GM23338 (cell line): ENCODE results near the gene MCUR1. TPM values are rescaled to one million over a fixed set of nuclear protein-coding genes. Genes with fewer than 3 reads are reported as not detected.

Source experiments
- ATAC-seq: fragments of 200-7000 bp; cut with Tn5 transposase; 3 replicates; pipeline ENCODE4 v1.9.1; 2020
- DNase-seq: peaks from one replicate; pipeline ENCODE4 v3.0.0-alpha.2; 2015; ENCODE audit warnings: low spot score
- H2AFZ ChIP-seq: fragments of 200-600 bp; sonication (generic); 2 replicates; pipeline ENCODE4 v1.8.0; 2016; ENCODE audit warnings: antibody characterized with exemption, mild to moderate bottlenecking, moderate library complexity
- H3F3A ChIP-seq: fragments of 200-600 bp; sonication (generic); replicated peaks from 2 replicates; pipeline ENCODE4 v1.8.0; 2017; ENCODE audit warnings: antibody characterized with exemption, mixed run types, low read depth
- H3K27ac ChIP-seq: fragments of 200-600 bp; sonication (generic); 2 replicates; pipeline ENCODE4 v1.6.1; 2016; ENCODE audit warnings: low read depth
- H3K27me3 ChIP-seq: fragments of 200-600 bp; sonication (generic); 2 replicates; pipeline ENCODE4 v1.8.0; 2016; ENCODE audit warnings: mild to moderate bottlenecking, mixed run types, moderate library complexity; ENCODE audit not compliant: insufficient read depth
- H3K36me3 ChIP-seq: fragments of 200-600 bp; sonication (generic); 2 replicates; pipeline ENCODE4 v1.8.0; 2016; ENCODE audit warnings: mild to moderate bottlenecking; ENCODE audit not compliant: insufficient read depth
- H3K4me1 ChIP-seq: fragments of 200-600 bp; sonication (generic); 2 replicates; pipeline ENCODE4 v1.8.0; 2016; ENCODE audit warnings: mild to moderate bottlenecking, moderate library complexity; ENCODE audit not compliant: insufficient read depth
- H3K4me2 ChIP-seq: fragments of 200-600 bp; sonication (generic); 2 replicates; pipeline ENCODE4 v1.7.1; 2017; ENCODE audit warnings: mixed run types
- H3K4me3 ChIP-seq: fragments of 200-600 bp; sonication (generic); 2 replicates; pipeline ENCODE4 v1.6.1; 2016; ENCODE audit warnings: mixed run types
- H3K79me2 ChIP-seq: fragments of 200-600 bp; sonication (generic); replicated peaks from 2 replicates; pipeline ENCODE4 v1.8.0; 2017; ENCODE audit warnings: mild to moderate bottlenecking; ENCODE audit not compliant: insufficient read depth
- H3K9me2 ChIP-seq: fragments of 200-600 bp; sonication (generic); 2 replicates; pipeline ENCODE4 v1.8.0; 2017; ENCODE audit not compliant: insufficient read depth
- H4K20me1 ChIP-seq: fragments of 200-600 bp; sonication (generic); replicated peaks from 2 replicates; pipeline ENCODE4 v1.8.0; 2017; ENCODE audit warnings: mild to moderate bottlenecking; ENCODE audit not compliant: insufficient read depth
- H3K27ac Mint-ChIP-seq: 2 replicates; pipeline ENCODE4 v1.8.0; 2020; ENCODE audit warnings: inconsistent platforms, mild to moderate bottlenecking, moderate library complexity, mixed read lengths
- H3K27me3 Mint-ChIP-seq: 3 replicates; pipeline ENCODE4 v1.8.0; 2022; ENCODE audit warnings: low read depth, mild to moderate bottlenecking, moderate library complexity, mixed read lengths, inconsistent platforms; ENCODE audit not compliant: insufficient read depth, poor library complexity
- H3K36me3 Mint-ChIP-seq: 3 replicates; pipeline ENCODE4 v1.8.0; 2021; ENCODE audit warnings: low read depth, mild to moderate bottlenecking, inconsistent platforms, moderate library complexity, mixed read lengths
- H3K4me1 Mint-ChIP-seq: 3 replicates; pipeline ENCODE4 v1.8.0; 2020; ENCODE audit warnings: mild to moderate bottlenecking, inconsistent platforms, mixed read lengths
- H3K4me3 Mint-ChIP-seq: 3 replicates; pipeline ENCODE4 v1.8.0; 2021; ENCODE audit warnings: moderate library complexity, mild to moderate bottlenecking, inconsistent platforms, mixed read lengths
- H3K9me3 Mint-ChIP-seq: 3 replicates; pipeline ENCODE4 v1.8.0; 2020; ENCODE audit warnings: moderate library complexity, mild to moderate bottlenecking, inconsistent platforms, mixed read lengths
- CREB1 ChIP-seq: fragments of 250-450 bp; sonication (Bioruptor Pico); IDR thresholded peaks from 2 replicates; pipeline ENCODE4 v1.5.0; 2020; ENCODE audit warnings: low read depth, mild to moderate bottlenecking, moderate library complexity
- EZH2phosphoT487 ChIP-seq: fragments of 200-600 bp; sonication (generic); IDR thresholded peaks from one replicate; pipeline ENCODE4 v1.8.1; 2018; ENCODE audit warnings: antibody characterized with exemption; ENCODE audit not compliant: unreplicated experiment
- NANOG ChIP-seq: IDR thresholded peaks from 2 replicates; pipeline ENCODE4 v1.6.1; 2016; ENCODE audit warnings: antibody characterized with exemption, borderline replicate concordance
- POLR2AphosphoS5 ChIP-seq: IDR thresholded peaks from 2 replicates; pipeline ENCODE4 v1.6.1; 2016; ENCODE audit warnings: antibody characterized with exemption, low read depth
- ZNF114 ChIP-seq: fragments of 250-450 bp; sonication (Bioruptor Pico); IDR thresholded peaks from 2 replicates; pipeline ENCODE4 v1.5.0; 2020; ENCODE audit warnings: mild to moderate bottlenecking, moderate library complexity
- ZNF331 ChIP-seq: fragments of 250-450 bp; sonication (Bioruptor Pico); IDR thresholded peaks from 2 replicates; pipeline ENCODE4 v1.5.0; 2020; ENCODE audit warnings: low read depth, mild to moderate bottlenecking, moderate library complexity
- long read RNA-seq: library from polyadenylated mRNA; unstranded; transcript quantifications from one replicate; pipeline ENCODE4 v2.0.0, GENCODE V29; 2020; ENCODE audit not compliant: unreplicated experiment
- polyA plus RNA-seq: library from polyadenylated mRNA; unstranded; fragments of >200 nt; fragmentation: Nextera tagmentation; extraction: Ambion mirVana; gene quantifications from 2 replicates; pipeline ENCODE4 v1.2.1, GENCODE V29; 2016
- total RNA-seq: library from RNA; depleted of rRNA; stranded (reverse); fragments of >200 nt; shearing (Covaris generic); gene quantifications from 2 replicates; pipeline ENCODE4 v1.2.3, GENCODE V29; 2014; rRNA removed
- TF ChIP-seq, protein P1 (sequence below), 2 experiments: fragments of 200-600 bp in 1 of 2; sonication (generic) in 1 of 2; conservative IDR thresholded peaks; 2 replicates each; pipeline versions ENCODE4 v1.5.1 to v1.6.1; 2016 to 2017; ENCODE audit warnings: antibody characterized with exemption in 2 of 2, low read depth in 2 of 2, mild to moderate bottlenecking in 2 of 2, moderate library complexity in 1 of 2
- TF ChIP-seq, protein P2 (sequence below): fragments of 250-450 bp; sonication (Bioruptor Pico); IDR thresholded peaks from 2 replicates; pipeline ENCODE4 v1.5.0; 2020; ENCODE audit warnings: mild to moderate bottlenecking, moderate library complexity
- TF ChIP-seq, protein P3 (sequence below): IDR thresholded peaks from 2 replicates; pipeline ENCODE4 v1.6.1; 2016; ENCODE audit warnings: antibody characterized with exemption

Gene MCUR1, protein sequence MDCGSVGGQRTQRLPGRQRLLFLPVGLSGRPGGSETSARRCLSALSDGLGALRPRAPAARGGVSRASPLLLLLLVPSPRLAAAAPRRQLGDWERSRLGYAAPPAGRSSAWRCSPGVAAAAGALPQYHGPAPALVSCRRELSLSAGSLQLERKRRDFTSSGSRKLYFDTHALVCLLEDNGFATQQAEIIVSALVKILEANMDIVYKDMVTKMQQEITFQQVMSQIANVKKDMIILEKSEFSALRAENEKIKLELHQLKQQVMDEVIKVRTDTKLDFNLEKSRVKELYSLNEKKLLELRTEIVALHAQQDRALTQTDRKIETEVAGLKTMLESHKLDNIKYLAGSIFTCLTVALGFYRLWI
- total RNA-seq (20.3 and 21.0 TPM in 2 replicates), polyA plus RNA-seq (63.5 and 65.3 TPM in 2 replicates)
- long read RNA-seq, full-length matches to known transcripts = 32 of 40 reads
- long read RNA-seq, partial matches to known transcripts = 4 of 40 reads
- long read RNA-seq, other reads (novel, unspliced or antisense) = 4 of 40 reads

DNA sequence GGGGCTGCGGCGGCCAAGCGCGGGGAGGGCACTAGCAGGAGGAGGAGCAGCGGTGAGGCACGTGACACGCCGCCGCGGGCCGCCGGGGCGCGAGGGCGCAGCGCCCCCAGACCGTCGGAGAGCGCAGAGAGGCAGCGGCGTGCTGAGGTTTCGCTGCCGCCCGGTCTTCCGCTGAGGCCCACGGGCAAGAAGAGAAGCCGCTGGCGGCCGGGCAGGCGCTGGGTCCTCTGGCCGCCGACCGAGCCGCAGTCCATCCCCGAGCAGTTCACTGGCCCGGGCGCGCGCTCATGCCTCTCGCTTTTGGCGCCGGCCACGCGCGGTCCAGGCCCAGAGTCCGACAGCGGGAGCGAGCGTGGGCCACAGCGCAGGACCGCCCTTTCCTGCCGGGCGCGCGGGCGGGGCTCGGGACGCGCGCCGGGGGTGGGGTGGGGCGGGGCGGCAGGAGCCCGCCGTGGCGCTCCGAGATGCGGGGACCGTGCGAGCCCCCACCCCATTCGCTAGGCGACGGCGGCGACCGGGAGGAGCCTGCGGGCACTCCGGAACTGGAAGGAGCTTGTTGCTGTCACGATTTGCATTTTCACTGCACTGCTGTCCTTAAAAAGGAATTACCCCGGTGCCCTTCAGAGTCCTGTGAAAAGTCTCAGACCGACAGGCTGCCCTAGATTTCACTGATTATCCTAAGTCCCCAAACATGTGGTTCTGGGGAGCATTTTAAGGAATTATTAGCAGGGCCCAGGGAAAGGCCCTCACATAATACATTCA is at the start of gene MCUR1:
MCUR1 (minus strand) TSS at position 382 of the 762 bp plus-strand sequence; CDS start at position 254, 128 bp downstream.
- H3K27ac Mint-ChIP-seq = peak within 1 kb of the TSS; percentile 88
- H3K27me3 Mint-ChIP-seq = peaks cover 1% of the 10 kb centered on the region
- H3K4me1 Mint-ChIP-seq = peaks cover 26% of the 10 kb centered on the region
- ATAC-seq (peak; percentile 85), DNase-seq (peak; percentile 85)
- H3K4me3 ChIP-seq = peak within 1 kb of the TSS; percentile 67
- no peaks in the 10 kb centered on the region for H3K27me3 ChIP-seq
- H4K20me1 ChIP-seq = peaks cover 26% of the 10 kb centered on the region
- H3F3A ChIP-seq = no peaks in the 10 kb centered on the region
- no peaks in the 10 kb centered on the region for H3K36me3 ChIP-seq
- H3K4me3 Mint-ChIP-seq = peak within 1 kb of the TSS; percentile 94
- peak within 1 kb of the TSS; percentile 97 for H3K27ac ChIP-seq
- no peak; the same call in 1 of the 2 replicates for TF ChIP-seq CREB1 (CRISPR knock-in tag)
- peak; percentile 72; the same call in 1 of the 2 replicates for TF ChIP-seq POLR2AphosphoS5
- TF ChIP-seq, protein P1, sequence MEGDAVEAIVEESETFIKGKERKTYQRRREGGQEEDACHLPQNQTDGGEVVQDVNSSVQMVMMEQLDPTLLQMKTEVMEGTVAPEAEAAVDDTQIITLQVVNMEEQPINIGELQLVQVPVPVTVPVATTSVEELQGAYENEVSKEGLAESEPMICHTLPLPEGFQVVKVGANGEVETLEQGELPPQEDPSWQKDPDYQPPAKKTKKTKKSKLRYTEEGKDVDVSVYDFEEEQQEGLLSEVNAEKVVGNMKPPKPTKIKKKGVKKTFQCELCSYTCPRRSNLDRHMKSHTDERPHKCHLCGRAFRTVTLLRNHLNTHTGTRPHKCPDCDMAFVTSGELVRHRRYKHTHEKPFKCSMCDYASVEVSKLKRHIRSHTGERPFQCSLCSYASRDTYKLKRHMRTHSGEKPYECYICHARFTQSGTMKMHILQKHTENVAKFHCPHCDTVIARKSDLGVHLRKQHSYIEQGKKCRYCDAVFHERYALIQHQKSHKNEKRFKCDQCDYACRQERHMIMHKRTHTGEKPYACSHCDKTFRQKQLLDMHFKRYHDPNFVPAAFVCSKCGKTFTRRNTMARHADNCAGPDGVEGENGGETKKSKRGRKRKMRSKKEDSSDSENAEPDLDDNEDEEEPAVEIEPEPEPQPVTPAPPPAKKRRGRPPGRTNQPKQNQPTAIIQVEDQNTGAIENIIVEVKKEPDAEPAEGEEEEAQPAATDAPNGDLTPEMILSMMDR (conservative IDR thresholded peaks at IDR 0.05; ENCODE audit: low read depth in 2 of 2) = peak in 1 of 2 experiments; percentile 43; a peak in 2 of 4 replicates
- H3K9me3 Mint-ChIP-seq = no peaks in the 10 kb centered on the region
- peaks cover 41% of the 10 kb centered on the region for H3K79me2 ChIP-seq
- no peaks in the 10 kb centered on the region for H3K9me2 ChIP-seq
- H2AFZ ChIP-seq = peak within 1 kb of the TSS; percentile 93
- 0 out of 3 replicates have a peak, but pooled peaks cover under 1% of the 10 kb centered on the region for H3K36me3 Mint-ChIP-seq
- H3K4me1 ChIP-seq = peaks cover 23% of the 10 kb centered on the region
- H3K4me2 ChIP-seq = peak within 1 kb of the TSS; percentile 85

DNA sequence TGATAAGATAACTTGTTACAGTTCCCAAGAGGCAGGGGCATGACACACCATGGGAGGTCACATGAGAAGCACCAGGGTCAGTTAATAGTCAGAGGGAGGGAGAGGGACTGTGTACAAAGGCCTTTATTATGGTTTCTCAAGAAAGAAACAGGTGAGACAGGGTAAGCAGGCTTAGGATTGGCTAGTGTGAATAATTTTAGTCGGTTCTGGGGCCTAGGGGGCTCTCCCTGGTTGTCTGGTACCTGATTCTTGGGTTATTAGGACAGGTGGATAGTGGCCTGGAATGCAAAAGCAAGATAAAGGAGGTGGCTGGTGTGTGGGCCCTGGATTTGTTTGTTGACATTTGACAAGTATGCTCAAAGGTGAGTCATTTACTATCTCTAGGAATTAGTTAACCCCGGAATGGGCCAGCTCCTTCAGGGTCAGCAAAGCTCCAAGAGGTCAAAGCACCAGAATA is 49.4 kb upstream of the MCUR1 start:
- peaks cover 11% of the 10 kb centered on the region for H3K27me3 Mint-ChIP-seq
- no peak overlapping the region for H3K4me2 ChIP-seq
- H3K36me3 ChIP-seq = no peaks in the 10 kb centered on the region
- H3K4me1 Mint-ChIP-seq = no peaks in the 10 kb centered on the region; the same call in 2 of the 3 replicates
- no peaks in the 10 kb centered on the region for H3K4me1 ChIP-seq
- H3K79me2 ChIP-seq = no peaks in the 10 kb centered on the region
- peaks cover 18% of the 10 kb centered on the region; the same call in 2 of the 3 replicates for H3K36me3 Mint-ChIP-seq
- H3F3A ChIP-seq = no peaks in the 10 kb centered on the region
- no peak overlapping the region for H2AFZ ChIP-seq
- no peak overlapping the region for H3K27ac ChIP-seq
- H3K27me3 ChIP-seq = peaks cover 11% of the 10 kb centered on the region
- H3K9me3 Mint-ChIP-seq = peaks cover 22% of the 10 kb centered on the region
- H4K20me1 ChIP-seq = no peaks in the 10 kb centered on the region
- H3K4me3 Mint-ChIP-seq = no peak overlapping the region
- peaks cover 4% of the 10 kb centered on the region for H3K9me2 ChIP-seq
- ATAC-seq = no peak
- DNase-seq = no peak
- H3K4me3 ChIP-seq = no peak overlapping the region
- H3K27ac Mint-ChIP-seq = no peak overlapping the region
- TF ChIP-seq CREB1 (CRISPR knock-in tag) (no peak), NANOG (no peak), POLR2AphosphoS5 (no peak), EZH2phosphoT487 (no peak), ZNF114 (CRISPR knock-in tag) (no peak), ZNF331 (CRISPR knock-in tag) (no peak)
- TF ChIP-seq, protein P2, sequence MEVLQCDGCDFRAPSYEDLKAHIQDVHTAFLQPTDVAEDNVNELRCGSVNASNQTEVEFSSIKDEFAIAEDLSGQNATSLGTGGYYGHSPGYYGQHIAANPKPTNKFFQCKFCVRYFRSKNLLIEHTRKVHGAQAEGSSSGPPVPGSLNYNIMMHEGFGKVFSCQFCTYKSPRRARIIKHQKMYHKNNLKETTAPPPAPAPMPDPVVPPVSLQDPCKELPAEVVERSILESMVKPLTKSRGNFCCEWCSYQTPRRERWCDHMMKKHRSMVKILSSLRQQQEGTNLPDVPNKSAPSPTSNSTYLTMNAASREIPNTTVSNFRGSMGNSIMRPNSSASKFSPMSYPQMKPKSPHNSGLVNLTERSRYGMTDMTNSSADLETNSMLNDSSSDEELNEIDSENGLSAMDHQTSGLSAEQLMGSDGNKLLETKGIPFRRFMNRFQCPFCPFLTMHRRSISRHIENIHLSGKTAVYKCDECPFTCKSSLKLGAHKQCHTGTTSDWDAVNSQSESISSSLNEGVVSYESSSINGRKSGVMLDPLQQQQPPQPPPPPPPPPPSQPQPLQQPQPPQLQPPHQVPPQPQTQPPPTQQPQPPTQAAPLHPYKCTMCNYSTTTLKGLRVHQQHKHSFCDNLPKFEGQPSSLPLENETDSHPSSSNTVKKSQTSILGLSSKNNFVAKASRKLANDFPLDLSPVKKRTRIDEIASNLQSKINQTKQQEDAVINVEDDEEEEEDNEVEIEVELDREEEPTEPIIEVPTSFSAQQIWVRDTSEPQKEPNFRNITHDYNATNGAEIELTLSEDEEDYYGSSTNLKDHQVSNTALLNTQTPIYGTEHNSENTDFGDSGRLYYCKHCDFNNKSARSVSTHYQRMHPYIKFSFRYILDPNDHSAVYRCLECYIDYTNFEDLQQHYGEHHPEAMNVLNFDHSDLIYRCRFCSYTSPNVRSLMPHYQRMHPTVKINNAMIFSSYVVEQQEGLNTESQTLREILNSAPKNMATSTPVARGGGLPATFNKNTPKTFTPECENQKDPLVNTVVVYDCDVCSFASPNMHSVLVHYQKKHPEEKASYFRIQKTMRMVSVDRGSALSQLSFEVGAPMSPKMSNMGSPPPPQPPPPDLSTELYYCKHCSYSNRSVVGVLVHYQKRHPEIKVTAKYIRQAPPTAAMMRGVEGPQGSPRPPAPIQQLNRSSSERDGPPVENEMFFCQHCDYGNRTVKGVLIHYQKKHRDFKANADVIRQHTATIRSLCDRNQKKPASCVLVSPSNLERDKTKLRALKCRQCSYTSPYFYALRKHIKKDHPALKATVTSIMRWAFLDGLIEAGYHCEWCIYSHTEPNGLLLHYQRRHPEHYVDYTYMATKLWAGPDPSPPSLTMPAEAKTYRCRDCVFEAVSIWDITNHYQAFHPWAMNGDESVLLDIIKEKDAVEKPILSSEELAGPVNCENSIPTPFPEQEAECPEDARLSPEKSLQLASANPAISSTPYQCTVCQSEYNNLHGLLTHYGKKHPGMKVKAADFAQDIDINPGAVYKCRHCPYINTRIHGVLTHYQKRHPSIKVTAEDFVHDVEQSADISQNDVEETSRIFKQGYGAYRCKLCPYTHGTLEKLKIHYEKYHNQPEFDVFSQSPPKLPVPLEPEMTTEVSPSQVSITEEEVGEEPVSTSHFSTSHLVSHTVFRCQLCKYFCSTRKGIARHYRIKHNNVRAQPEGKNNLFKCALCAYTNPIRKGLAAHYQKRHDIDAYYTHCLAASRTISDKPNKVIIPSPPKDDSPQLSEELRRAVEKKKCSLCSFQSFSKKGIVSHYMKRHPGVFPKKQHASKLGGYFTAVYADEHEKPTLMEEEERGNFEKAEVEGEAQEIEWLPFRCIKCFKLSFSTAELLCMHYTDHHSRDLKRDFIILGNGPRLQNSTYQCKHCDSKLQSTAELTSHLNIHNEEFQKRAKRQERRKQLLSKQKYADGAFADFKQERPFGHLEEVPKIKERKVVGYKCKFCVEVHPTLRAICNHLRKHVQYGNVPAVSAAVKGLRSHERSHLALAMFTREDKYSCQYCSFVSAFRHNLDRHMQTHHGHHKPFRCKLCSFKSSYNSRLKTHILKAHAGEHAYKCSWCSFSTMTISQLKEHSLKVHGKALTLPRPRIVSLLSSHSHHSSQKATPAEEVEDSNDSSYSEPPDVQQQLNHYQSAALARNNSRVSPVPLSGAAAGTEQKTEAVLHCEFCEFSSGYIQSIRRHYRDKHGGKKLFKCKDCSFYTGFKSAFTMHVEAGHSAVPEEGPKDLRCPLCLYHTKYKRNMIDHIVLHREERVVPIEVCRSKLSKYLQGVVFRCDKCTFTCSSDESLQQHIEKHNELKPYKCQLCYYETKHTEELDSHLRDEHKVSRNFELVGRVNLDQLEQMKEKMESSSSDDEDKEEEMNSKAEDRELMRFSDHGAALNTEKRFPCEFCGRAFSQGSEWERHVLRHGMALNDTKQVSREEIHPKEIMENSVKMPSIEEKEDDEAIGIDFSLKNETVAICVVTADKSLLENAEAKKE (CRISPR knock-in tag) = no peak
- TF ChIP-seq, protein P3, sequence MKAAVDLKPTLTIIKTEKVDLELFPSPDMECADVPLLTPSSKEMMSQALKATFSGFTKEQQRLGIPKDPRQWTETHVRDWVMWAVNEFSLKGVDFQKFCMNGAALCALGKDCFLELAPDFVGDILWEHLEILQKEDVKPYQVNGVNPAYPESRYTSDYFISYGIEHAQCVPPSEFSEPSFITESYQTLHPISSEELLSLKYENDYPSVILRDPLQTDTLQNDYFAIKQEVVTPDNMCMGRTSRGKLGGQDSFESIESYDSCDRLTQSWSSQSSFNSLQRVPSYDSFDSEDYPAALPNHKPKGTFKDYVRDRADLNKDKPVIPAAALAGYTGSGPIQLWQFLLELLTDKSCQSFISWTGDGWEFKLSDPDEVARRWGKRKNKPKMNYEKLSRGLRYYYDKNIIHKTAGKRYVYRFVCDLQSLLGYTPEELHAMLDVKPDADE = no peak
